AG08395 (cell line): ENCODE data around the gene KIF5A.
A peak's percentile ranks its signal among the peaks of the same experiment; 100 is the strongest.

Source experiments
- DNase-seq: peaks from one replicate; pipeline ENCODE4 v3.0.0; 2012; ENCODE audit warnings: mixed read lengths, low spot score

KIF5A gene

GRCh38 chr12:57535764-57536596 is 13.9 kb upstream of the KIF5A start:
- no peak for DNase-seq

- no peak for DNase-seq
These were observed 13.3 kb upstream of the KIF5A start for GRCh38 chr12:57536597-57536942.

- DNase-seq: no peak
These were observed 10.6 kb upstream of the KIF5A start for GRCh38 chr12:57539134-57539768.

GRCh38 chr12:57541001-57541400 is 8.8 kb upstream of the KIF5A start:
- DNase-seq: no peak

GRCh38 chr12:57541717-57542116 is 8.1 kb upstream of the KIF5A start:
- DNase-seq: no peak

GRCh38 chr12:57543581-57543980 is 6.3 kb upstream of the KIF5A start:
- no peak for DNase-seq

GRCh38 chr12:57545809-57546437 is 3.9 kb upstream of the KIF5A start:
- DNase-seq: no peak

- DNase-seq: peak; percentile 99
These were observed 3.2 kb upstream of the KIF5A start, which contains the start of gene DCTN2 for GRCh38 chr12:57546438-57547287. TSS of gene DCTN2 (minus strand) at chr12:57547192. CDS start at chr12:57547063, 129 bp downstream.

GRCh38 chr12:57547288-57548012 is 2.4 kb upstream of the KIF5A start:
- DNase-seq: no peak

GRCh38 chr12:57548013-57548315 is 1.9 kb upstream of the KIF5A start:
- DNase-seq: no peak

- no peak for DNase-seq
These were observed 1.4 kb upstream of the KIF5A start for GRCh38 chr12:57548488-57548887.

GRCh38 chr12:57549203-57549908 is 488 bp upstream of the KIF5A start:
- no peak for DNase-seq

- DNase-seq: no peak
These were observed 1.1 kb downstream of the KIF5A start for GRCh38 chr12:57550641-57551549.

- DNase-seq: no peak
These were observed 1.9 kb downstream of the KIF5A start for GRCh38 chr12:57551637-57552305.

- no peak for DNase-seq
These were observed 2.4 kb downstream of the KIF5A start for GRCh38 chr12:57552306-57552651.

GRCh38 chr12:57552835-57553313 is 3.0 kb downstream of the KIF5A start:
- DNase-seq: peak; percentile 59

GRCh38 chr12:57553343-57554202 is 3.7 kb downstream of the KIF5A start:
- DNase-seq: no peak

GRCh38 chr12:57554453-57554852 is 4.6 kb downstream of the KIF5A start:
- no peak for DNase-seq
